Prostate gland (tissue), 2 donors: Measurements from ENCODE around the gene GABRD. TPM values are rescaled to one million over a fixed set of nuclear protein-coding genes. Genes with fewer than 3 reads are reported as not detected.
A peak's percentile ranks its signal among the peaks of the same experiment; 100 is the strongest.

Experiments used
- DNase-seq: peaks from one replicate; pipeline ENCODE4 v3.0.0-alpha.2; 2019; ENCODE audit warnings: low spot score
- H3K27ac ChIP-seq, 2 donors: fragments of 200-600 bp; sonication (generic); 2 replicates each; pipeline ENCODE4 v1.5.1; 2017 to 2019
- H3K27me3 ChIP-seq: fragments of 200-600 bp; sonication (generic); replicated peaks from 2 replicates; pipeline ENCODE4 v1.5.1; 2019; ENCODE audit not compliant: insufficient read depth
- H3K36me3 ChIP-seq, 2 donors: fragments of 200-600 bp; sonication (generic); 1 replicate in 1 of 2; 2 replicates in 1 of 2; pipeline versions ENCODE4 v1.5.1 to v1.8.1; 2017 to 2019
- H3K4me1 ChIP-seq: fragments of 200-600 bp; sonication (generic); replicated peaks from 2 replicates; pipeline ENCODE4 v1.5.1; 2019
- H3K4me3 ChIP-seq, 2 donors: fragments of 200-600 bp; sonication (generic); 2 replicates each; pipeline ENCODE4 v1.5.1; 2017 to 2019
- H3K9me3 ChIP-seq: fragments of 200-600 bp; sonication (generic); 2 replicates; pipeline ENCODE4 v1.5.1; 2017
- CTCF ChIP-seq, 4 experiments: fragments of 200-600 bp in 2 of 4; fragments of 450-650 bp in 2 of 4; sonication (generic) in 2 of 4; IDR thresholded peaks; 1 replicate in 3 of 4; 2 replicates in 1 of 4; pipeline ENCODE4 v1.5.1; 2016 to 2019; ENCODE audit warnings: antibody characterized with exemption in 4 of 4, mild to moderate bottlenecking in 2 of 4, moderate library complexity in 2 of 4
- POLR2A ChIP-seq: fragments of 450-650 bp; IDR thresholded peaks from one replicate; pipeline ENCODE4 v1.6.1; 2016; ENCODE audit warnings: antibody characterized with exemption, mild to moderate bottlenecking
- POLR2AphosphoS5 ChIP-seq: sonication (generic); formaldehyde crosslinking; IDR thresholded peaks from one replicate; pipeline ENCODE4 v1.6.1; 2017; ENCODE audit warnings: antibody characterized with exemption
- WGBS: methylation state at CpG from one replicate; pipeline ENCODE4 v1.1.5; 2018; 5-methylcytosine and 5-hydroxymethylcytosine counted together
- intact Hi-C: fragments of 100-400 bp; cut with DNase I; formaldehyde crosslinking; loops from one replicate; pipeline ENCODE4 v1.14.2; 2022
- total RNA-seq, 2 donors: library from RNA; depleted of rRNA; stranded (reverse); fragments of >200 nt; gene quantifications; one replicate each; pipeline ENCODE4 v1.1.0, GENCODE V29; 2016

Gene GABRD
- total RNA-seq, 2 donors from 2014 or later: 0.32 to 7.6 TPM

GRCh38 chr1:1996207-1996651, 22.9 kb upstream of the GABRD start:
- no peak overlapping the region for H3K27ac ChIP-seq
- H3K9me3 ChIP-seq: no peaks in the 10 kb centered on the region
- no peak overlapping the region for H3K4me3 ChIP-seq
- intact Hi-C loops: no loop called here
- H3K4me1 ChIP-seq: no peaks in the 10 kb centered on the region
- no peaks in the 10 kb centered on the region for H3K36me3 ChIP-seq
- 69% methylated on average over 12 of the region's 12 CpGs for WGBS
- no peaks in the 10 kb centered on the region for H3K27me3 ChIP-seq
- DNase-seq: no peak
- TF ChIP-seq POLR2AphosphoS5 (no peak), CTCF (IDR thresholded peaks at IDR 0.05) (no peak), POLR2A (no peak)

DNA sequence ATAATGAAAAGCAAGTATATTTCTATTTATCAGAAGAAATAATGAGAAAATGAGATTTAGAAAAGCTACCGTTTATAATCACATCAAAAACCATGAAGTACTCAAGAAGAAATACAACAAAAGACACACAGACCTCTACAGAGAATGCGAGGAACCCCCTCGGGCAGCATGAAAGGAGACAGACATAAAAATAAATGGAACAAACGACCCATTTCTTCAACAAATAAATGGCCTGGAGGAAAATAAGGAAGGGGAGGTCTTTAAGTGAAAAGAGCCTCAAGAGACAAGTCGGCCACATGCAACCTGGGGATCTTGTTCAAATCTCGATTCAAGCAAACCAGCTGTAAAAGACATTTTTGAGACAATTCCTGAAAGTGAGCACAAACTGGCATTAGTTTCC, 21.6 kb upstream of the GABRD start:
- intact Hi-C loops: no loop called here
- Histone ChIP-seq H3K36me3 (no peaks in the 10 kb centered on the region), H3K27ac (no peak overlapping the region), H3K4me1 (no peaks in the 10 kb centered on the region), H3K9me3 (no peaks in the 10 kb centered on the region), H3K27me3 (no peaks in the 10 kb centered on the region), H3K4me3 (no peak overlapping the region)
- TF ChIP-seq CTCF (IDR thresholded peaks at IDR 0.05): no peak
- no peak for TF ChIP-seq POLR2A
- TF ChIP-seq POLR2AphosphoS5: no peak
- DNase-seq: no peak
- 51% methylated on average over 6 of the region's 6 CpGs for WGBS

DNA sequence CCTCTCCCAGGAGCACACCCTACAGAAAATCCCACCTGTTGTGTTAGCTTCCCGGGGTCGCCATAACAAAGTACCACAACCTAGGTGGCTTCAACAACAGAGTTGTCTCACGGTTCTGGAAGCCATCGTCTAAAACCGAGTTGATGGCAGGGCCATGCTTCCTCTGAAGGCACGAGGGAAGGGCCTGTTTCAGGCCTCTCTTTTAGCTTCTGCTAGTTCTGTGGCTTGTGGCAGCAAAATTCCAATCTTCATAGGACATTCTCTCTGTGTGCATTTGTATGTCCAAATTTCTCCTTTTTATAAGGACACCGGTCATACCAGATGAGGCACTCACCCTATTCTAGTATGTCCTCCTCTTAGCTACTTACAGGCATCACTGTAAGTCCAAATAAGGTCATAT, 18.7 kb upstream of the GABRD start:
- no peaks in the 10 kb centered on the region for H3K9me3 ChIP-seq
- H3K27me3 ChIP-seq: no peaks in the 10 kb centered on the region
- no peak for TF ChIP-seq POLR2AphosphoS5
- TF ChIP-seq CTCF (IDR thresholded peaks at IDR 0.05): no peak
- no peak for TF ChIP-seq POLR2A
- no peak overlapping the region for H3K27ac ChIP-seq
- H3K4me3 ChIP-seq: no peak overlapping the region
- no peak for DNase-seq
- H3K4me1 ChIP-seq: no peaks in the 10 kb centered on the region
- no peaks in the 10 kb centered on the region for H3K36me3 ChIP-seq
- 93% methylated on average over 7 of the region's 7 CpGs for WGBS
- intact Hi-C loops: no loop called here

DNA sequence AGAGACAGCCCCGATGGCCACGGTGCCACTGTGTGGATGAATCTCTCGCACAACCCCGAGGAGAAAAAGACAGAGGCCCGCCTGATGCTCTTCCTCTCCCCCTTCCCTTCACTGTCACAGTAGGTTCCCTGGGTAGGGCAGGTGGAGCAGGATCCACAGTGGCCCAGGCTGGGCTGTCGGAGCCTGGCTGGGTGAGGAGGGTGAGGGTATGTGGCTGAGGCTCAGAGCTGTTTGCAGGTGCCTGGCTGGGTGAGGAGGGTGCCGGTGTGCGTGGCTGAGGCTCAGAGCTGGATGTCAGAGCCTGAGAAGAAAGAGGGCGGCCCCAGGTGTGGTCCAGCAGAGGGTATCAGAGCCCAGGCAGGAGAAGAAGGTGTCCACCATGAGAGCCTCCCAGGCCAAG, 18.3 kb upstream of the GABRD start:
- TF ChIP-seq CTCF (IDR thresholded peaks at IDR 0.05) (no peak), POLR2AphosphoS5 (no peak), POLR2A (no peak)
- WGBS: 85% methylated on average over 9 of the region's 9 CpGs
- Histone ChIP-seq H3K9me3 (no peaks in the 10 kb centered on the region), H3K36me3 (no peaks in the 10 kb centered on the region), H3K4me1 (no peaks in the 10 kb centered on the region), H3K4me3 (no peak overlapping the region), H3K27me3 (no peaks in the 10 kb centered on the region), H3K27ac (no peak overlapping the region)
- no peak for DNase-seq
- intact Hi-C loops: no loop called here

- WGBS: 65% methylated on average over 13 of the region's 13 CpGs
- intact Hi-C loops: no loop called here
- peak overlapping the region; percentile 0 to 57 for H3K27ac ChIP-seq
- H3K4me1 ChIP-seq: no peaks in the 10 kb centered on the region
- TF ChIP-seq POLR2AphosphoS5 (peak; percentile 87), POLR2A (no peak), CTCF (IDR thresholded peaks at IDR 0.05) (no peak)
- DNase-seq: peak; percentile 77
- no peak overlapping the region for H3K4me3 ChIP-seq
- H3K9me3 ChIP-seq: no peaks in the 10 kb centered on the region
- no peaks in the 10 kb centered on the region for H3K27me3 ChIP-seq
- no peaks in the 10 kb centered on the region for H3K36me3 ChIP-seq
Measured at GRCh38 chr1:2001773-2002411, 17.3 kb upstream of the GABRD start.
